Measurements from ENCODE around the gene RAPSN.

The RAPSN gene

DNA sequence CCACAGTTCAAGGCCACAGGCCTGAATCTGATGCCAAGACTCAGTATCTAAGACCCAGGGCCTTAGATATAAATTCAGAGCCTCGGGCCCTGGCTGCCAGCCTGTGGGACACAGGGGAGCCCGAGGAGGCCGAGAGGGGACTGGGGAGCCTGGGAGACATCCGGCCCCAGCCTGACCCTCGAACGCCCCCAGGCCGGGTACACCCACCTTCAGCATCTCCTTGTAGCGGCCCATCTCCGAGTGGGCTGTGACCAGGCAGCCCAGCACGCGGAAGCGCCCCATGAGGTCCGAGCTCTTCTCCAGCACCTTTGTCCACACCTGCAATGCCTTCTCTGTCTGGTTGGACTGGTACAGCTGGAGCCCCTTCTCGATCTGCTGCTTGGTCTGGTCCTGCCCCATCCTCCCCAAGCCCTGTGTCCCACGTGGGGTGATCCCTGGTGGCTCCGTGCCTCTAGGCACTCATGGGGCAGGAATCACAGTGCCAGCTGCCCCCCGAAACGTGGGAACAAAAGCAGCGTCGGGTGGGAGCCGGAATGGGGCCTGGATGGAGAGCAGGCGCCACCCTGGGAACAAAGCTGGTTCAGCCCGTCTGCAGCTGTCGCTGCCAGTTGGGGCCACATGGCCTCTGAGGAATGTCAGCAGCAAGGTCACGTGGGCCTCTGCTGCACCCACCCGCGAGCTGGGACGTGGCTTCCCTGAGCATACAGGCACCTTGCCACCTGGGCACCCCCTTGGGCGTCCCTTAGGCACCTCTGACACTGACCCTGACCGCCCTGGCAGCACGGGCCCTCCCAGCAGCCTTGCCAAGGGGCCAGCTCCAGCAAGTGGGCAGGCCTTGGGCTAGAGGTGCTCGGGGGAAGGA is at the start of gene RAPSN:
Gene RAPSN (minus strand): TSS at position 571 of the 862 bp plus-strand sequence. CDS start 172 bp downstream, at position 399.
- Histone ChIP-seq H3K36me3 (ENCODE audit: control insufficient read depth, insufficient read depth, low read length) (no peaks in the 10 kb centered on the region), H3K9me3 (ENCODE audit: control insufficient read depth, low read length) (no peaks in the 10 kb centered on the region), H3K9ac (ENCODE audit: low read length) (no peak within 1 kb of the TSS), H3K27me3 (ENCODE audit: control insufficient read depth, insufficient read depth, low read length) (no peaks in the 10 kb centered on the region), H3K4me3 (ENCODE audit: low read length) (no peak within 1 kb of the TSS), H3K4me1 (ENCODE audit: control insufficient read depth, insufficient read depth, low read length) (no peaks in the 10 kb centered on the region)

DNA sequence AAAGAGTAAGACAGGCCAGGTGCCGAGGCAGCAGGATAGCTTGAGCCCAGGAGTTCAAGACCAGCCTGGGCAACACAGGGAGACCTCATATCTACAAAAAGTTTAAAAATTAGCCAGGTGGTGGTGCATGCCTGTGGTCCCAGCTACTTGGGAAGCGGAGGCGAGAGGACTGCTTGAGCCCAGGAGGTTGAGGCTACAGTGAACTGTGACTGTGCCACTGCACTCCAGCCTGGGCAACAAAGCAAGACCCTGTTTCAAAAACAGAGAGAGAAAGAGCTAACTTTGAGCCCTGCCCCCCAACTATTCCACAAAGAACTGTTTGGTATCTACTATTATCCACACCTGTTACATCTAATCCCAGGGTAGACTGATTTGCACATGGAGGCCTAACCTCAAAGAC is 49.2 kb upstream of the RAPSN start:
- Histone ChIP-seq H3K4me3 (ENCODE audit: low read length) (no peak overlapping the region), H3K9me3 (ENCODE audit: control insufficient read depth, low read length) (no peaks in the 10 kb centered on the region), H3K4me1 (ENCODE audit: control insufficient read depth, insufficient read depth, low read length) (no peaks in the 10 kb centered on the region), H3K27me3 (ENCODE audit: control insufficient read depth, insufficient read depth, low read length) (no peaks in the 10 kb centered on the region), H3K36me3 (ENCODE audit: control insufficient read depth, insufficient read depth, low read length) (no peaks in the 10 kb centered on the region), H3K9ac (ENCODE audit: low read length) (no peak overlapping the region)

DNA sequence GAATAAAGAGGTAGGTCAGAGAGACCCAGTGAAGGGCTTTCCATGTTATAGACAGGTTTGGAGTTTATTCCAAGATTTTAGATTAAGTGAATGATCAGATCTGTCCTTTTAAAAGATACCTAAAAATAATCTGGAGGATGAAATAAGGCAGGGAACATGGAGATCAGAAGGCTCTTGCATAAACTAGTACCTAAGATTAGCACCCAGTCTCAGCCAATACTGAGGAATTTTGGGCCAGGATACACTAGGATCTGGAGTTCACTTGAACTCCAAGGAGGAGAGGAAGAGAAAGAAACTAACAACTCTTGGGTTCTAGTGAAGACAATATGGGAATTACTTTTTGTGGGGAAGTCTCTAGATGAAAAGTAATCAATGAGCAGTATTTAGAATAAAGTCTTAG is 47.9 kb upstream of the RAPSN start:
- Histone ChIP-seq H3K4me3 (ENCODE audit: low read length) (no peak overlapping the region), H3K36me3 (ENCODE audit: control insufficient read depth, insufficient read depth, low read length) (no peaks in the 10 kb centered on the region), H3K9me3 (ENCODE audit: control insufficient read depth, low read length) (no peaks in the 10 kb centered on the region), H3K27me3 (ENCODE audit: control insufficient read depth, insufficient read depth, low read length) (no peaks in the 10 kb centered on the region), H3K4me1 (ENCODE audit: control insufficient read depth, insufficient read depth, low read length) (no peaks in the 10 kb centered on the region), H3K9ac (ENCODE audit: low read length) (no peak overlapping the region)

DNA sequence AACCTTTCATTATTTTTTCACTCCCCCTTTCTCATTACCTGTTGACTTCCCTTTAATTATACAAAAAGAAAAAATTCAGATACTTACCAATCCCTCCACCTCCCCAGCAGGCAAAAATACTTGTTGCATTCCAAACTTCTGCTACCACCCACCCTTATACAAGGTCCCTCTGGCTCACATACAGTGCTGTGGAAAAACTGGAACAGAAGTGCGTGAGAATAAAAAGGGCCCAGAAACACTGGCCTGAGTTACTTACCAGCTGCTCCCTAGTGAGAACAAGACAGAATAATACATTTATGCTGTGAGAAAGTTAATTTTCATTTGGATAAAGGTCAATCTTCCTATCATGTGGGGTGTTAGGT is 46.9 kb upstream of the RAPSN start:
- Histone ChIP-seq H3K36me3 (ENCODE audit: control insufficient read depth, insufficient read depth, low read length) (no peaks in the 10 kb centered on the region), H3K4me1 (ENCODE audit: control insufficient read depth, insufficient read depth, low read length) (no peaks in the 10 kb centered on the region), H3K27me3 (ENCODE audit: control insufficient read depth, insufficient read depth, low read length) (no peaks in the 10 kb centered on the region), H3K9me3 (ENCODE audit: control insufficient read depth, low read length) (no peaks in the 10 kb centered on the region), H3K4me3 (ENCODE audit: low read length) (no peak overlapping the region), H3K9ac (ENCODE audit: low read length) (no peak overlapping the region)

DNA sequence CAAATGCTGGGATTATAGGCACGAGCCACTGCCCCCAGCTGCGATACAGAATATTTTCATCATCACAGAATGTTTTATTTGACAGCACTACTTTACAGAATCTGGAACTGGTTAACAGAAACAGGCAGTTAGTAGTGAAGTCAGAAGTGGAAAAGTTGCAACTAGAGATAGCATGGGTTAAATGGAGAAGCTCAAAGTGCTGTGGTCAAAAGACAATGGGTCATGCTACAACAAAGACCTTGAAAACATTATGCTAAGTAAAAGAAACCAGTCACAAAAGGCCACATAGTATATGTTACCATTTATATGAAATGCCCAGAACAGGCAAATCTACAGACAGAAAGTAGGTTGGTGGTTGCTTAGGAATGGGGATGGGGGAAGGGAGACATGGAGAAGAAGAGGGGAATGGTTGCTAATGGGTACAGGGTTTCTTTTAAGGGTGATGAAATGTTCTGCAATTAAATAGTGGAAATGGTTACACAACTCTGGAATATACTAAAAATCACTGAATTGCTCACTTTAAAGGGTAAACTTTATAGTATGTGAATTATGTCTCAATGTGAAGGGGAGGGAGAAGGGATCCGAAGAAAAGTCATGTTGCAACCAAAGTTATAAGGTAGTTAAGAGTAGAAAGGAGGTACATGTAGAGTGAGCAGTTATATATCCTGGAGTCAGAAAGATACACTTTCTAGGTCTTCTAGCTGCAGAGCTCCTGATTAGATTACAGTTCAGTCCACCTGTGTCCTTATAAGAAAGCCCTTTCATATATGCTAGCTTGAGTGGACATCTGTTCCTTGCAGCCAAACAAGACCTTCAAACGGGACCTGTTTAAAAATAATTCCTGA is 46.3 kb upstream of the RAPSN start:
- Histone ChIP-seq H3K9me3 (ENCODE audit: control insufficient read depth, low read length) (no peaks in the 10 kb centered on the region), H3K36me3 (ENCODE audit: control insufficient read depth, insufficient read depth, low read length) (no peaks in the 10 kb centered on the region), H3K27me3 (ENCODE audit: control insufficient read depth, insufficient read depth, low read length) (no peaks in the 10 kb centered on the region), H3K4me1 (ENCODE audit: control insufficient read depth, insufficient read depth, low read length) (no peaks in the 10 kb centered on the region), H3K4me3 (ENCODE audit: low read length) (no peak overlapping the region), H3K9ac (ENCODE audit: low read length) (no peak overlapping the region)

DNA sequence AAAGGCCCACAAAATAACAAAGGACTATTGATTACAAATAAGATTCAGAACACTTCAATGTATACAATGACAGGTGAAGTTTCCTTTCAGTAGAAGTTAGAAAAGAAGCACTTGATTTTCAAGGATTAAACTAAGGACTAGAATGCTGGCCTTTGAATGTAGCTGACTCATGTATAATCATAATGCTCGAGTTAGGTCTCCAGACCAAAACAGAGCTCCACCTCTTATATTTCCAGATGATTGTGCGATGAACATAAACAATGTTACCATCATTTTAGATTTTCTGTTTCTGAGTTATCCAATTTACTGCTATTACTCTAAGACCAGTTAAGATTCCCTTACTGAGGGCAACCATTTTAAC is 40.4 kb upstream of the RAPSN start:
- no peaks in the 10 kb centered on the region for H3K27me3 ChIP-seq (ENCODE audit: control insufficient read depth, insufficient read depth, low read length)
- peaks cover 15% of the 10 kb centered on the region for H3K4me1 ChIP-seq (ENCODE audit: control insufficient read depth, insufficient read depth, low read length)
- no peak overlapping the region for H3K4me3 ChIP-seq (ENCODE audit: low read length)
- H3K9ac ChIP-seq (ENCODE audit: low read length), result no peak overlapping the region
- no peaks in the 10 kb centered on the region for H3K9me3 ChIP-seq (ENCODE audit: control insufficient read depth, low read length)
- H3K36me3 ChIP-seq (ENCODE audit: control insufficient read depth, insufficient read depth, low read length), result no peaks in the 10 kb centered on the region

DNA sequence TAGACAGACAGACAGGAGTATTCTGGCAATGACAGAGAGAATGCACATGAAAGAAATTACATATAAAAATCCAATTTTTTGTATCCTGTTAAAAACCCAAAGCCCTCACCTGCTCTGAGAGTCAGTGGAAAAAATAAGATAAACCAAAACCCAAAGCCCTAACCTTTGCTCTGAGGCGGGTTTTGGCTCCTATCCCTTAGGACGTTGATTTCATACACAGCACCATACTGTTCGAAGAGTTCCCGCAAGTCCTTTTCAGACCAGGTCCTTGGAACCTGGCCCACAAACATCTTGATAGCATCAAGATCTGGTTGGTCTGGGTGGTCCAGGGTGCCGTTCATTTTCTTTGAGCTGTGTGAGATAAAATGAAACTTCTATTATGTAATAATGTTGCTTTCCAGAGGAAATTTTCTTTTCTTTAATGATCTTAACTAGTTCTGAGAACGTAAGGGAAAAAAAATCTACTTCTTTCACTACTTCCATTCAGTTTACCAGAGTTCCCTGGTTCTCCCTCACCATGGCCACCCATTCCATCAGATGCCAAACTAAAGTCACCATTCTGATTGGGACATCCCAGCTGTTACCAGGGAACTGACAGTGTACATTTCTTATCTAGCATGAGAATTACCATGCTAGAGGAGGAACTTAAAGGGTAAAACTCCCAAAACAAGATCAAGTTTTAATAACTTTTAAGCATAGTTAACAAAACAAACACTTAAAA is 39.9 kb upstream of the RAPSN start:
- H3K9ac ChIP-seq (ENCODE audit: low read length), result no peak overlapping the region
- H3K27me3 ChIP-seq (ENCODE audit: control insufficient read depth, insufficient read depth, low read length), result no peaks in the 10 kb centered on the region
- no peaks in the 10 kb centered on the region for H3K36me3 ChIP-seq (ENCODE audit: control insufficient read depth, insufficient read depth, low read length)
- H3K9me3 ChIP-seq (ENCODE audit: control insufficient read depth, low read length), result no peaks in the 10 kb centered on the region
- peaks cover 15% of the 10 kb centered on the region for H3K4me1 ChIP-seq (ENCODE audit: control insufficient read depth, insufficient read depth, low read length)
- H3K4me3 ChIP-seq (ENCODE audit: low read length), result no peak overlapping the region

DNA sequence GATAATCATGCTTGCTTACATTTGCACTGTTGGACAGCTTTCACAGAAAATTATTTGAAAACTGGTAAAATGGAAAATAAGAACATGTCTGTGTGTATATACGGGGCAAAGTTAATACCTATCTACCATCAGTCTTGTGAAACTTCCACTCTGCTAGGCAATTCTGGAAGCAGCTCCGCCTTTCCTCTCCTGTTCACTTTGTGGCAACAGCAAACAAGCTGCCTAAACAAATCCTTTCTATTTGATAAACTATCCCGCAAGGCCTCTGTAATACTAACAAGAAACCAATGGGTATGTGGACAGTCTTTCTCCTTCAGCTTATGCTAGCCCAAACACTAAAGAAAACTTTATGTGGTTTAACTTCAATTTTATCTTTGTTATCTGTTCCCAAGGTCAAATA is 39.2 kb upstream of the RAPSN start:
- Histone ChIP-seq H3K4me1 (ENCODE audit: control insufficient read depth, insufficient read depth, low read length) (peaks cover 15% of the 10 kb centered on the region), H3K4me3 (ENCODE audit: low read length) (no peak overlapping the region), H3K36me3 (ENCODE audit: control insufficient read depth, insufficient read depth, low read length) (peaks cover 7% of the 10 kb centered on the region), H3K9me3 (ENCODE audit: control insufficient read depth, low read length) (no peaks in the 10 kb centered on the region), H3K9ac (ENCODE audit: low read length) (peak overlapping the region; percentile 28), H3K27me3 (ENCODE audit: control insufficient read depth, insufficient read depth, low read length) (no peaks in the 10 kb centered on the region)

DNA sequence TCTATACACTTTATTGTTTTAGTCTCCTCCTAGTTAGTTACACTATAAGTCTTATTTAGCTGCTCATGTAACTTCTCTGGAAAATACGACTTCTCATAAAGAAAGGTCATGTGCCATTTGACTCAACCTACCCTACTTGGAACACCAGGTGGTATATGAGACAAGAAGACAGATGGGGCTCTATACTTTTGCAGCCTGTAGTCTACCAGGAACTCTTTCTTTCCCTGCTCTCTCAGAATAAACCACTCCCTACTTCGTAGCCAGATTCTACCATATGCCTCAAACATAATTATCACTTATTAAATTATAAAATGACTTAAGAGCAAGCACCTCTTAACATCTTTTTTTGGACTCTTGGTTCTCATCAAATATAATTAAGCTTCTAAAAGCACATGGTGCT is 38.5 kb upstream of the RAPSN start:
- H3K27me3 ChIP-seq (ENCODE audit: control insufficient read depth, insufficient read depth, low read length), result no peaks in the 10 kb centered on the region
- no peak overlapping the region for H3K4me3 ChIP-seq (ENCODE audit: low read length)
- peaks cover 7% of the 10 kb centered on the region for H3K36me3 ChIP-seq (ENCODE audit: control insufficient read depth, insufficient read depth, low read length)
- H3K9me3 ChIP-seq (ENCODE audit: control insufficient read depth, low read length), result no peaks in the 10 kb centered on the region
- no peak overlapping the region for H3K9ac ChIP-seq (ENCODE audit: low read length)
- peaks cover 15% of the 10 kb centered on the region for H3K4me1 ChIP-seq (ENCODE audit: control insufficient read depth, insufficient read depth, low read length)

DNA sequence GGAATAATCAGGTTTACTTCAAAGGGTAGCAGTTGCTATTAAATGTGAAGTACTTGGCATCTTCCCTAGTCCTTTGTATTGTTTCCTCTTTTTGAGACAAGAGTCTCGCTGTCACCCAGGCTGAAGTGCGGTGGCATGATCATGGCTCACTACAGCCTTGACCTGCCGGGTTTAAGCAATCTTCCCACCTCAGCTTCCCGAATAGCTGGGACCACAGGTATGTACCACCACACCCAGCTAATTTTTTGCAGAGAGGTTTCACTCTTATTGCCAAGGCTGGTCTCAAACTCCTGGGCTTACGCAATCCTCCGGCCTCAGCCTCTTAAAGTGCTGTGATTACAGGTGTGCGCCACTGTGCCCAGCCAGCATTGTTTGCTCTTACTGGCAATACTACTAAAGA is 36.2 kb upstream of the RAPSN start:
- Histone ChIP-seq H3K9me3 (ENCODE audit: control insufficient read depth, low read length) (no peaks in the 10 kb centered on the region), H3K4me1 (ENCODE audit: control insufficient read depth, insufficient read depth, low read length) (peaks cover 15% of the 10 kb centered on the region), H3K4me3 (ENCODE audit: low read length) (no peak overlapping the region), H3K9ac (ENCODE audit: low read length) (no peak overlapping the region), H3K27me3 (ENCODE audit: control insufficient read depth, insufficient read depth, low read length) (no peaks in the 10 kb centered on the region), H3K36me3 (ENCODE audit: control insufficient read depth, insufficient read depth, low read length) (peaks cover 11% of the 10 kb centered on the region)

DNA sequence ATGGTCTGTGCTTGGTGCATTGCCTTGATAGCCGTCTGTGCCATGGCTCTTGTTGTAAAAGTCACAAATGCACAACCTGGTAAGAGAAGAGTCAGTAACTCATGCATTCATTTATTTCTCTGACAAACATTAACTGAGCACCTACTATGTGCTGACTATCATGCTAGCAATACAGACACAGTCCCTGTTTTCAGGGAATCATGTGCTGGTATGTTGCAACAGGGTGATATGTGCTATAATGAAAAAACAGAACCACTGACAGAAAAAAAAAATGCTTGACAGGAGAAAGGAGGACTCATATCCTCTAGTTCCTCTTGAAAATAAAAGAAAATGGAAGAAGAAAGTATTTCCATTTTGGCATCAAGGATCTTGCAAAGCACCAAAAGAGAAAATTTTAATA is 34.5 kb upstream of the RAPSN start:
- Histone ChIP-seq H3K4me1 (ENCODE audit: control insufficient read depth, insufficient read depth, low read length) (peaks cover 5% of the 10 kb centered on the region), H3K9me3 (ENCODE audit: control insufficient read depth, low read length) (no peaks in the 10 kb centered on the region), H3K36me3 (ENCODE audit: control insufficient read depth, insufficient read depth, low read length) (peaks cover 25% of the 10 kb centered on the region), H3K9ac (ENCODE audit: low read length) (no peak overlapping the region), H3K27me3 (ENCODE audit: control insufficient read depth, insufficient read depth, low read length) (no peaks in the 10 kb centered on the region), H3K4me3 (ENCODE audit: low read length) (no peak overlapping the region)

DNA sequence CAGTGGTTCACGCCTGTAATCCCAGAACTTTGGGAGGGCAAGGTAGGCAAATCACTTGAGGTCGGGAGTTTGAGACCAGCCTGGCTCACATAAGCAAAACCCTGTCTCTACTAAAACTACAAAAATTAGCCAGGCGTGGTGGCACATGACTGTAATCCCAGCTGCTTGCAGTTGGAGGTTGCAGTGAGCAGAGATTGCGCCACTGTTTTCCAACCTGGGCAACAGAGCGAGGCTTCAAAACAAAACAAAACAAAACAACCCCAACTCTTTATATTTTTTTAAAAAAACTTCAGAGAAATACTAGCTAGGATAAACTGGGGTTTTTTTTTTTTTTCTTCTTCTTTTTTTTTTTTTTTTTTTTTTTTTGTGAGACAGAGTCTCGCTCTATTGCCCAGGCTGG is 31.8 kb upstream of the RAPSN start:
- no peaks in the 10 kb centered on the region for H3K4me1 ChIP-seq (ENCODE audit: control insufficient read depth, insufficient read depth, low read length)
- peaks cover 36% of the 10 kb centered on the region for H3K36me3 ChIP-seq (ENCODE audit: control insufficient read depth, insufficient read depth, low read length)
- no peak overlapping the region for H3K4me3 ChIP-seq (ENCODE audit: low read length)
- H3K27me3 ChIP-seq (ENCODE audit: control insufficient read depth, insufficient read depth, low read length), result no peaks in the 10 kb centered on the region
- no peak overlapping the region for H3K9ac ChIP-seq (ENCODE audit: low read length)
- no peaks in the 10 kb centered on the region for H3K9me3 ChIP-seq (ENCODE audit: control insufficient read depth, low read length)

Data from mucosa of stomach (tissue), 1 donor.